ENCODE results near the gene CACNA1H.

DNA sequence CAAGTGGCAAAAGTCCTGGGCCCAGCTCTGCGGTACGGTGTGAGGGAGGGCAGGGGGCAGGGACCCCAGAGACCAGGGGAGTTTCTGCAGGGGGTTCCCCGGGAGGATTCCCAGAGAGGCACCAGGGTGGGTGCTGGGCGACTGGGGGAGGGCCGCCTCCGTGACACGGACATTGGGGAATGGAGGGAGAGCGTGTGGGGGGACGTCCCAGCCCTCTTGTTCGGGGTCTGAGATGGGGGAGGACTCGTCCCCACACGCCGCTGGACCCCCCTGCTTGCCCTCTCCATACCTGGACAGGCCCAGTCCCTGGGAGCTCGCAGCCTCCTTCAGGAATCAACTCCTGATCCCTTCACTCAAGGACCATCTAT, 30.5 kb upstream of the CACNA1H start:
- TF ChIP-seq, protein P1, sequence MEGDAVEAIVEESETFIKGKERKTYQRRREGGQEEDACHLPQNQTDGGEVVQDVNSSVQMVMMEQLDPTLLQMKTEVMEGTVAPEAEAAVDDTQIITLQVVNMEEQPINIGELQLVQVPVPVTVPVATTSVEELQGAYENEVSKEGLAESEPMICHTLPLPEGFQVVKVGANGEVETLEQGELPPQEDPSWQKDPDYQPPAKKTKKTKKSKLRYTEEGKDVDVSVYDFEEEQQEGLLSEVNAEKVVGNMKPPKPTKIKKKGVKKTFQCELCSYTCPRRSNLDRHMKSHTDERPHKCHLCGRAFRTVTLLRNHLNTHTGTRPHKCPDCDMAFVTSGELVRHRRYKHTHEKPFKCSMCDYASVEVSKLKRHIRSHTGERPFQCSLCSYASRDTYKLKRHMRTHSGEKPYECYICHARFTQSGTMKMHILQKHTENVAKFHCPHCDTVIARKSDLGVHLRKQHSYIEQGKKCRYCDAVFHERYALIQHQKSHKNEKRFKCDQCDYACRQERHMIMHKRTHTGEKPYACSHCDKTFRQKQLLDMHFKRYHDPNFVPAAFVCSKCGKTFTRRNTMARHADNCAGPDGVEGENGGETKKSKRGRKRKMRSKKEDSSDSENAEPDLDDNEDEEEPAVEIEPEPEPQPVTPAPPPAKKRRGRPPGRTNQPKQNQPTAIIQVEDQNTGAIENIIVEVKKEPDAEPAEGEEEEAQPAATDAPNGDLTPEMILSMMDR (IDR thresholded peaks at IDR 0.05): no peak
- TF ChIP-seq ZFX (IDR thresholded peaks at IDR 0.05; ENCODE audit: borderline replicate concordance): no peak
